ENCODE measurements around the gene VPS11. TPM values are rescaled to one million over a fixed set of nuclear protein-coding genes. Genes with fewer than 3 reads are reported as not detected.

VPS11 gene
- total RNA-seq, 1 experiment from 2014 or later: 43.2 TPM

- Mint-ChIP-seq H3K36me3 (ENCODE audit: insufficient read depth, unreplicated experiment) (peaks cover 80% of the 10 kb centered on the region), H3K27ac (ENCODE audit: unreplicated experiment) (no peak overlapping the region), H3K9me3 (ENCODE audit: unreplicated experiment) (no peaks in the 10 kb centered on the region), H3K4me1 (ENCODE audit: low read depth, unreplicated experiment) (peaks cover 20% of the 10 kb centered on the region), H3K27me3 (ENCODE audit: insufficient read depth, unreplicated experiment) (no peaks in the 10 kb centered on the region), H3K4me3 (ENCODE audit: unreplicated experiment) (peak overlapping the region; percentile 26)
- intact Hi-C loops (cut with micrococcal nuclease; ENCODE audit: unreplicated experiment): no loop called here
- Histone ChIP-seq H3K4me3 (ENCODE audit: low read depth, low read length) (no peak overlapping the region), H3K27me3 (replicated peaks; ENCODE audit: control insufficient read depth, insufficient read depth, low read length) (no peaks in the 10 kb centered on the region), H3K4me1 (peaks cover 10% of the 10 kb centered on the region), H3K9me3 (no peaks in the 10 kb centered on the region), H3K36me3 (ENCODE audit: control insufficient read depth, insufficient read depth, low read length) (peaks cover 15% of the 10 kb centered on the region)
- DNase-seq: no peak
- no TSS peak for BruUV-seq (replicated peaks)
- POLR2A ChIA-PET: no interaction called here
- CTCF ChIA-PET: interaction anchor here (1.3 kb wide), 1 partner anchor 31 kb away, joined by 3 read pairs; the partner anchor contains the start of gene HMBS
- no peak for TF ChIP-seq CTCF (IDR thresholded peaks at IDR 0.05; ENCODE audit: insufficient read depth in 1 of 2, low read depth in 1 of 2, low read length in 1 of 2, severe bottlenecking in 1 of 2, unreplicated experiment in 1 of 2)
Observed at GRCh38 chr11:119054418-119054817, 13.2 kb upstream of the VPS11 start.

- CTCF ChIA-PET: interaction anchor here (0.6 to 3.5 kb wide), 5 partner anchors 12 to 150 kb away, joined by 3 to 25 read pairs (median 3); partner anchors contain the start of genes CBL, SLC37A4 and VPS11
- H3K36me3 Mint-ChIP-seq (ENCODE audit: insufficient read depth, unreplicated experiment): peaks cover 66% of the 10 kb centered on the region
Observed at GRCh38 chr11:119055901-119056300, 11.7 kb upstream of the VPS11 start.

GRCh38 chr11:119056421-119056999 is 11.1 kb upstream of the VPS11 start:
- Mint-ChIP-seq H3K27me3 (ENCODE audit: insufficient read depth, unreplicated experiment) (no peaks in the 10 kb centered on the region), H3K9me3 (ENCODE audit: unreplicated experiment) (no peaks in the 10 kb centered on the region), H3K4me3 (ENCODE audit: unreplicated experiment) (peak overlapping the region; percentile 88), H3K4me1 (ENCODE audit: low read depth, unreplicated experiment) (peaks cover 20% of the 10 kb centered on the region), H3K36me3 (ENCODE audit: insufficient read depth, unreplicated experiment) (peaks cover 60% of the 10 kb centered on the region), H3K27ac (ENCODE audit: unreplicated experiment) (peak overlapping the region; percentile 98)
- Histone ChIP-seq H3K4me1 (peaks cover 10% of the 10 kb centered on the region), H3K9me3 (no peaks in the 10 kb centered on the region), H3K36me3 (ENCODE audit: control insufficient read depth, insufficient read depth, low read length) (peaks cover 15% of the 10 kb centered on the region), H3K27me3 (replicated peaks; ENCODE audit: control insufficient read depth, insufficient read depth, low read length) (no peaks in the 10 kb centered on the region), H3K4me3 (ENCODE audit: low read depth, low read length) (peak overlapping the region; percentile 94)
- ChIA-PET POLR2A (interaction anchor here (0.5 to 2.0 kb wide), 18 partner anchors 9 to 1986 kb away, joined by 3 to 18 read pairs (median 4); partner anchors contain the start of genes CBL, DPAGT1, HMBS and SLC37A4), CTCF (interaction anchor here (0.7 to 3.5 kb wide), 5 partner anchors 11 to 150 kb away, joined by 3 to 25 read pairs (median 3); partner anchors contain the start of genes CBL, NHERF4 and VPS11)
- intact Hi-C loops (cut with micrococcal nuclease; ENCODE audit: unreplicated experiment): no loop called here
- no peak for TF ChIP-seq CTCF (IDR thresholded peaks at IDR 0.05; ENCODE audit: insufficient read depth in 1 of 2, low read depth in 1 of 2, low read length in 1 of 2, severe bottlenecking in 1 of 2, unreplicated experiment in 1 of 2)
- peak in 1 of 2 experiments; percentile 57 for DNase-seq
- BruUV-seq (replicated peaks): no TSS peak

More at GRCh38 chr11:119055901-119056300, 11.7 kb upstream of the VPS11 start:
- Mint-ChIP-seq H3K4me1 (ENCODE audit: low read depth, unreplicated experiment) (peaks cover 20% of the 10 kb centered on the region), H3K4me3 (ENCODE audit: unreplicated experiment) (peak overlapping the region; percentile 88), H3K27ac (ENCODE audit: unreplicated experiment) (peak overlapping the region; percentile 98), H3K27me3 (ENCODE audit: insufficient read depth, unreplicated experiment) (no peaks in the 10 kb centered on the region), H3K9me3 (ENCODE audit: unreplicated experiment) (no peaks in the 10 kb centered on the region)
- Histone ChIP-seq H3K9me3 (no peaks in the 10 kb centered on the region), H3K4me1 (peaks cover 10% of the 10 kb centered on the region), H3K27me3 (replicated peaks; ENCODE audit: control insufficient read depth, insufficient read depth, low read length) (no peaks in the 10 kb centered on the region), H3K36me3 (ENCODE audit: control insufficient read depth, insufficient read depth, low read length) (peaks cover 15% of the 10 kb centered on the region), H3K4me3 (ENCODE audit: low read depth, low read length) (peak overlapping the region; percentile 94)
- no TSS peak for BruUV-seq (replicated peaks)
- POLR2A ChIA-PET: interaction anchor here (0.5 to 2.0 kb wide), 15 partner anchors 9 to 359 kb away, joined by 3 to 18 read pairs (median 4); partner anchors contain the start of genes CBL, DPAGT1, HMBS and SLC37A4
- intact Hi-C loops (cut with micrococcal nuclease; ENCODE audit: unreplicated experiment): no loop called here
- TF ChIP-seq CTCF (IDR thresholded peaks at IDR 0.05; ENCODE audit: insufficient read depth in 1 of 2, low read depth in 1 of 2, low read length in 1 of 2, severe bottlenecking in 1 of 2, unreplicated experiment in 1 of 2): peak in 1 of 2 experiments; percentile 7
- no peak for DNase-seq
